Liver (tissue), 9 donors: ENCODE results near the gene MYO1C. TPM values are rescaled to one million over a fixed set of nuclear protein-coding genes. Genes with fewer than 3 reads are reported as not detected.

Experiments
- DNase-seq: peaks from one replicate; pipeline ENCODE4 v3.0.0-alpha.2; 2017; ENCODE audit warnings: low spot score
- H3K27ac ChIP-seq, 2 donors: one replicate each; pipeline ENCODE4 v1.7.0; 2013; ENCODE audit warnings: inconsistent platforms in 2 of 2, low read length in 2 of 2, control low read depth in 1 of 2, low read depth in 1 of 2, mild to moderate bottlenecking in 1 of 2
- H3K27me3 ChIP-seq, 4 donors: one replicate each; pipeline versions ENCODE4 v1.6.1 to v1.7.0; 2013; ENCODE audit warnings: low read length in 3 of 4, inconsistent platforms in 1 of 4, mild to moderate bottlenecking in 1 of 4, moderate library complexity in 1 of 4; ENCODE audit not compliant: control insufficient read depth in 4 of 4, insufficient read depth in 4 of 4
- H3K36me3 ChIP-seq, 4 donors: one replicate each; pipeline versions ENCODE4 v1.6.1 to v1.7.0; 2013; ENCODE audit warnings: low read length in 3 of 4, mild to moderate bottlenecking in 3 of 4, low read depth in 1 of 4, moderate library complexity in 1 of 4; ENCODE audit not compliant: control insufficient read depth in 4 of 4, insufficient read depth in 3 of 4
- H3K4me1 ChIP-seq, 4 donors: one replicate each; pipeline versions ENCODE4 v1.6.1 to v1.7.0; 2013; ENCODE audit warnings: low read length in 3 of 4, mild to moderate bottlenecking in 3 of 4, moderate library complexity in 1 of 4; ENCODE audit not compliant: control insufficient read depth in 4 of 4, insufficient read depth in 4 of 4
- H3K4me3 ChIP-seq, 3 donors: one replicate each; pipeline versions ENCODE4 v1.6.1 to v1.7.0; 2013; ENCODE audit warnings: low read length in 3 of 3, control low read depth in 1 of 3, low read depth in 1 of 3, mild to moderate bottlenecking in 1 of 3
- H3K9ac ChIP-seq, 2 donors: one replicate each; pipeline ENCODE4 v1.7.0; 2013; ENCODE audit warnings: low read length in 2 of 2, mild to moderate bottlenecking in 2 of 2, moderate library complexity in 2 of 2, control low read depth in 1 of 2, low read depth in 1 of 2
- H3K9me3 ChIP-seq, 4 donors: one replicate each; pipeline versions ENCODE4 v1.6.1 to v1.7.0; 2013; ENCODE audit warnings: low read length in 3 of 4; ENCODE audit not compliant: control insufficient read depth in 4 of 4
- GABPA ChIP-seq, 2 donors: IDR thresholded peaks in 1 of 2; conservative IDR thresholded peaks in 1 of 2; 2 replicates each; pipeline ENCODE4 v1.6.1; 2016; ENCODE audit warnings: antibody characterized with exemption in 2 of 2, mild to moderate bottlenecking in 1 of 2, moderate library complexity in 1 of 2
- HNF4A ChIP-seq, 2 donors: conservative IDR thresholded peaks; 2 replicates each; pipeline ENCODE4 v1.6.1; 2016; ENCODE audit warnings: antibody characterized with exemption in 2 of 2, mild to moderate bottlenecking in 2 of 2
- HNF4G ChIP-seq: IDR thresholded peaks from 2 replicates; pipeline ENCODE4 v1.6.1; 2016; ENCODE audit warnings: antibody characterized with exemption
- RAD21 ChIP-seq, 2 donors: IDR thresholded peaks; 2 replicates each; pipeline ENCODE4 v1.6.1; 2016; ENCODE audit warnings: antibody characterized with exemption in 2 of 2, mild to moderate bottlenecking in 2 of 2
- RXRA ChIP-seq, 2 donors: IDR thresholded peaks; 2 replicates each; pipeline ENCODE4 v1.6.1; 2017 to 2018; ENCODE audit warnings: antibody characterized with exemption in 2 of 2, mild to moderate bottlenecking in 1 of 2
- SP1 ChIP-seq: IDR thresholded peaks from 2 replicates; pipeline ENCODE4 v1.6.1; 2018; ENCODE audit warnings: antibody characterized with exemption, mild to moderate bottlenecking
- TAF1 ChIP-seq: conservative IDR thresholded peaks from 2 replicates; pipeline ENCODE4 v1.6.1; 2016; ENCODE audit warnings: antibody characterized with exemption, mild to moderate bottlenecking
- WGBS: extraction: QIAGEN DNeasy Blood & Tissue Kit; methylation state at CpG from one replicate; pipeline ENCODE4 v1.1.7; 2013; 5-methylcytosine and 5-hydroxymethylcytosine counted together
- polyA plus RNA-seq, 2 donors: library from polyadenylated mRNA; stranded (reverse) in 1 of 2; unstranded in 1 of 2; fragments of 200-250 nt in 1 of 2; fragments of >200 nt in 1 of 2; fragmentation: Nextera tagmentation in 1 of 2; extraction: Ambion mirVana in 1 of 2; gene quantifications; one replicate each; pipeline versions ENCODE4 v1.2.1 to v1.2.3, GENCODE V29; 2013 to 2015
- total RNA-seq, 2 donors: library from RNA; depleted of rRNA; stranded (reverse); fragments of >200 nt; gene quantifications; one replicate each; pipeline ENCODE4 v1.2.3, GENCODE V29; 2014
- donor health status: healthy.
- donor health status: healthy.
- donor health status: healthy.
- donor health status: healthy.
- donor health status: healthy.

MYO1C gene
- total and polyA plus RNA-seq, 4 donors, result 20.3 to 61.7 (median 28.2) TPM

- Histone ChIP-seq H3K27ac (peak overlapping the region; percentile 76 to 83), H3K27me3 (no peaks in the 10 kb centered on the region), H3K9ac (peak overlapping the region in 1 of 2 donors; percentile 28), H3K36me3 (peaks cover 1 to 20% (median 10%) of the 10 kb centered on the region in 4 donors), H3K4me1 (peaks cover 14 to 52% (median 29%) of the 10 kb centered on the region in 4 donors), H3K9me3 (no peaks in the 10 kb centered on the region), H3K4me3 (peak overlapping the region; percentile 80 to 94 (median 85))
- DNase-seq, result peak; percentile 61
- 3% methylated on average over 94 of the region's 94 CpGs for WGBS
- TF ChIP-seq TAF1, result no peak
- TF ChIP-seq SP1, result no peak
- TF ChIP-seq GABPA (IDR thresholded peaks at IDR 0.05 in 1 of 2, conservative IDR thresholded peaks at IDR 0.05 in 1 of 2), result no peak
Measured at GRCh38 chr17:1491443-1492248, 840 bp downstream of the MYO1C start.

- WGBS, result 2% methylated on average over 52 of the region's 52 CpGs
- DNase-seq, result peak; percentile 64
Measured at GRCh38 chr17:1490643-1491442, 1.6 kb downstream of the MYO1C start.

GRCh38 chr17:1488826-1489270, 3.6 kb downstream of the MYO1C start:
- Histone ChIP-seq H3K4me3 (peak overlapping the region in 1 of 3 donors; percentile 61), H3K9ac (peak overlapping the region in 1 of 2 donors; percentile 19), H3K27me3 (no peaks in the 10 kb centered on the region), H3K27ac (peak overlapping the region; percentile 63 to 76), H3K9me3 (no peaks in the 10 kb centered on the region), H3K4me1 (peaks cover 16 to 68% (median 37%) of the 10 kb centered on the region in 4 donors), H3K36me3 (peaks cover 0 to 1% (median 0%) of the 10 kb centered on the region in 4 donors)
- WGBS, result 75% methylated on average over 7 of the region's 7 CpGs
- DNase-seq, result no peak
- TF ChIP-seq TAF1, result no peak

More at GRCh38 chr17:1490643-1491442, 1.6 kb downstream of the MYO1C start:
- TF ChIP-seq GABPA (IDR thresholded peaks at IDR 0.05 in 1 of 2, conservative IDR thresholded peaks at IDR 0.05 in 1 of 2) (peak in 1 of 2 donors; percentile 22), HNF4G (no peak), RAD21 (IDR thresholded peaks at IDR 0.05) (peak in 1 of 2 donors; percentile 23)
- H3K9ac ChIP-seq, result peak overlapping the region; percentile 28 to 65
- no peaks in the 10 kb centered on the region for H3K27me3 ChIP-seq
- peaks cover 1 to 12% (median 6%) of the 10 kb centered on the region in 4 donors for H3K36me3 ChIP-seq
- peaks cover 14 to 58% (median 29%) of the 10 kb centered on the region in 4 donors for H3K4me1 ChIP-seq
- H3K9me3 ChIP-seq, result no peaks in the 10 kb centered on the region
- H3K4me3 ChIP-seq, result peak overlapping the region; percentile 80 to 94 (median 85)
- H3K27ac ChIP-seq, result peak overlapping the region; percentile 76 to 83

GRCh38 chr17:1487939-1488825, 4.3 kb downstream of the MYO1C start:
- peak in 1 of 2 donors; percentile 42 for TF ChIP-seq RXRA (IDR thresholded peaks at IDR 0.05)
- TF ChIP-seq HNF4A (conservative IDR thresholded peaks at IDR 0.05), result no peak
- Histone ChIP-seq H3K9ac (peak overlapping the region; percentile 42 to 55), H3K9me3 (no peaks in the 10 kb centered on the region), H3K27ac (peak overlapping the region; percentile 63 to 76), H3K36me3 (peaks cover 0 to 4% (median 1%) of the 10 kb centered on the region in 4 donors), H3K4me3 (peak overlapping the region; percentile 20 to 61 (median 44)), H3K27me3 (no peaks in the 10 kb centered on the region), H3K4me1 (peaks cover 16 to 72% (median 37%) of the 10 kb centered on the region in 4 donors)
- DNase-seq, result peak; percentile 84
- 4% methylated on average over 72 of the region's 72 CpGs for WGBS
